Transverse colon (tissue), 4 donors: Measurements from ENCODE around the gene NCKAP5. TPM values are rescaled to one million over a fixed set of nuclear protein-coding genes. Genes with fewer than 3 reads are reported as not detected.

Experiments used
- DNase-seq: peaks from one replicate; pipeline ENCODE4 v3.0.0-alpha.2; 2019
- H3K27ac ChIP-seq, 4 donors: fragments of 200-600 bp; sonication (generic); 2 replicates each; pipeline ENCODE4 v1.5.1; 2016 to 2018; ENCODE audit warnings: inconsistent platforms in 4 of 4
- H3K27me3 ChIP-seq: fragments of 200-600 bp; sonication (generic); 2 replicates; pipeline ENCODE4 v1.5.1; 2017; ENCODE audit warnings: inconsistent platforms
- H3K36me3 ChIP-seq, 4 donors: fragments of 200-600 bp; sonication (generic); 2 replicates each; pipeline ENCODE4 v1.5.1; 2017 to 2019; ENCODE audit warnings: inconsistent platforms in 4 of 4
- H3K4me1 ChIP-seq, 4 donors: fragments of 200-600 bp; sonication (generic); 2 replicates each; pipeline ENCODE4 v1.5.1; 2017 to 2020; ENCODE audit warnings: inconsistent platforms in 4 of 4
- H3K4me3 ChIP-seq, 4 donors: fragments of 200-600 bp; sonication (generic); 1 replicate in 1 of 4; 2 replicates in 3 of 4; pipeline versions ENCODE4 v1.5.1 to v1.6.1; 2017 to 2019; ENCODE audit warnings: inconsistent platforms in 4 of 4
- H3K9me3 ChIP-seq, 2 donors: fragments of 200-600 bp; sonication (generic); 2 replicates each; pipeline ENCODE4 v1.5.1; 2017 to 2019; ENCODE audit warnings: inconsistent platforms in 2 of 2
- EP300 ChIP-seq: sonication (generic); formaldehyde crosslinking; IDR thresholded peaks from one replicate; pipeline ENCODE4 v1.6.1; 2017; ENCODE audit warnings: antibody characterized with exemption, low read depth
- POLR2A ChIP-seq: fragments of 450-650 bp; IDR thresholded peaks from one replicate; pipeline ENCODE4 v1.6.1; 2016; ENCODE audit warnings: antibody characterized with exemption, mild to moderate bottlenecking, moderate library complexity
- POLR2AphosphoS5 ChIP-seq, 3 donors: sonication (generic); formaldehyde crosslinking; IDR thresholded peaks; one replicate each; pipeline ENCODE4 v1.6.1; 2016; ENCODE audit warnings: antibody characterized with exemption in 3 of 3
- WGBS, 2 donors: methylation state at CpG; one replicate each; pipeline ENCODE4 v1.1.5; 2018; ENCODE audit warnings: low coverage in 1 of 2; 5-methylcytosine and 5-hydroxymethylcytosine counted together
- in situ Hi-C, 4 donors: fragments of 200-750 bp; cut with MboI; loops; one replicate each; pipeline versions ENCODE4 v1.15.0 to v1.15.1; 2017; ENCODE audit warnings: low sequenced_read_pairs in 3 of 4, low pct_ligation_motif_present in 1 of 4, low pct_unique_long_range_greater_than_20kb in 1 of 4
- intact Hi-C: fragments of 100-400 bp; cut with DNase I; formaldehyde crosslinking; loops from one replicate; pipeline ENCODE4 v1.15.1; 2023; ENCODE audit warnings: low total_unique reads
- total RNA-seq, 4 donors: library from RNA; depleted of rRNA; stranded (reverse); fragments of >200 nt; gene quantifications; one replicate each; pipeline ENCODE4 v1.1.0, GENCODE V29; 2016
- TF ChIP-seq, protein P1 (sequence below), 5 experiments: fragments of 200-600 bp in 3 of 5; fragments of 450-650 bp in 2 of 5; sonication (generic) in 3 of 5; IDR thresholded peaks; 1 replicate in 2 of 5; 2 replicates in 3 of 5; pipeline ENCODE4 v1.5.1; 2016 to 2017; ENCODE audit warnings: antibody characterized with exemption in 5 of 5, inconsistent platforms in 3 of 5, mild to moderate bottlenecking in 2 of 5, moderate library complexity in 1 of 5

The NCKAP5 gene
- total RNA-seq, 4 donors from 2014 or later = 1.1 to 10.9 (median 5.0) TPM

DNA sequence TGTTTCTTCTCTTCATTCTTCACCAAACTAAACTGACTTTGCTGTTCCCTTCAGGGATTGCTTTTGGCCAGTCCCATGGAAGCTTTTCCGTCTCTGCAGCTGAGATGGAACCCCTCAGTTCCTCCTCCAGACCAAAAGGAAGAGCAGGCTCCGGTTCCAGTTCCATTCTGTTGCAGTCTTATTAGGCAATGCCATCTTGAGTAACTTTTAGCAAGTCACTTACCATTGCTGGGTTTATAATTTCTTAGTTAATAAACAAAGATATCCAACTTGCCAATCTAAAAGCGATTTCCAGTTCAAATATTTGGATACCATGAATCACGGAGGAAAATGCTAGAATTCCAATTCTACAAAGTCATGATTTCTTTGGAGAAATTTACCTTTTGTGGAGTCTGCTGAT is 684.0 kb downstream of the NCKAP5 start:
- Histone ChIP-seq H3K9me3 (peaks cover 0 to 3% of the 10 kb centered on the region in 2 donors), H3K27me3 (no peaks in the 10 kb centered on the region), H3K4me3 (no peak overlapping the region), H3K27ac (no peak overlapping the region), H3K36me3 (no peaks in the 10 kb centered on the region), H3K4me1 (no peaks in the 10 kb centered on the region)
- in situ Hi-C loops (no loop called here), intact Hi-C loops (no loop called here)
- no peak for DNase-seq
- TF ChIP-seq POLR2AphosphoS5 (IDR thresholded peaks at IDR 0.05) (no peak), EP300 (no peak)
- WGBS, 2 donors = 60 to 75% methylated on average over 3 to 4 of the region's 4 CpGs

DNA sequence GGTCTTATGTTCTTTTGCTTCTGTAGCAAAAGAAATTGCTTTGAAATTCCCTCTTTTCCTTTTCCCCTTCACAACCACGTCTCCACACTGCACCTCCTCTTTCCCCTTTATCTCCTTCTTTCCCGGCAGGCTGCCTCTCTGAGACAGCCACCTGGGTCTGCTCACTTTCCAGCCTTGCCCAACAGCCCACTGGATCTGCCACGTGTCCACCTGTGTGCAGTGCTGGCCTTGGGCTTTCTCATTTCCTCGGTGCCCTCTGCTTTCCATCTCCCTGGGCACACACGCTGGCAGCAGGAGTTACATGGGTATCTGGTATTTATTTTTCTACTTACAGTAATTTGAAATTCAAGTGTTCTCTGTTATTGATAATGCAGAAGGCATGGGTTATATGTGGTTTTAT is 684.8 kb downstream of the NCKAP5 start:
- WGBS, 2 donors = 57 to 76% methylated on average over 1 to 5 of the region's 5 CpGs
- in situ Hi-C loops = no loop called here
- TF ChIP-seq EP300 (no peak), POLR2AphosphoS5 (IDR thresholded peaks at IDR 0.05) (no peak), POLR2A (no peak)
- TF ChIP-seq, protein P1, sequence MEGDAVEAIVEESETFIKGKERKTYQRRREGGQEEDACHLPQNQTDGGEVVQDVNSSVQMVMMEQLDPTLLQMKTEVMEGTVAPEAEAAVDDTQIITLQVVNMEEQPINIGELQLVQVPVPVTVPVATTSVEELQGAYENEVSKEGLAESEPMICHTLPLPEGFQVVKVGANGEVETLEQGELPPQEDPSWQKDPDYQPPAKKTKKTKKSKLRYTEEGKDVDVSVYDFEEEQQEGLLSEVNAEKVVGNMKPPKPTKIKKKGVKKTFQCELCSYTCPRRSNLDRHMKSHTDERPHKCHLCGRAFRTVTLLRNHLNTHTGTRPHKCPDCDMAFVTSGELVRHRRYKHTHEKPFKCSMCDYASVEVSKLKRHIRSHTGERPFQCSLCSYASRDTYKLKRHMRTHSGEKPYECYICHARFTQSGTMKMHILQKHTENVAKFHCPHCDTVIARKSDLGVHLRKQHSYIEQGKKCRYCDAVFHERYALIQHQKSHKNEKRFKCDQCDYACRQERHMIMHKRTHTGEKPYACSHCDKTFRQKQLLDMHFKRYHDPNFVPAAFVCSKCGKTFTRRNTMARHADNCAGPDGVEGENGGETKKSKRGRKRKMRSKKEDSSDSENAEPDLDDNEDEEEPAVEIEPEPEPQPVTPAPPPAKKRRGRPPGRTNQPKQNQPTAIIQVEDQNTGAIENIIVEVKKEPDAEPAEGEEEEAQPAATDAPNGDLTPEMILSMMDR (IDR thresholded peaks at IDR 0.05) = no peak
- intact Hi-C loops = no loop called here
- Histone ChIP-seq H3K36me3 (no peaks in the 10 kb centered on the region), H3K27ac (no peak overlapping the region), H3K4me1 (no peaks in the 10 kb centered on the region), H3K27me3 (no peaks in the 10 kb centered on the region), H3K9me3 (peaks cover 0 to 3% of the 10 kb centered on the region in 2 donors), H3K4me3 (no peak overlapping the region)
- no peak for DNase-seq

DNA sequence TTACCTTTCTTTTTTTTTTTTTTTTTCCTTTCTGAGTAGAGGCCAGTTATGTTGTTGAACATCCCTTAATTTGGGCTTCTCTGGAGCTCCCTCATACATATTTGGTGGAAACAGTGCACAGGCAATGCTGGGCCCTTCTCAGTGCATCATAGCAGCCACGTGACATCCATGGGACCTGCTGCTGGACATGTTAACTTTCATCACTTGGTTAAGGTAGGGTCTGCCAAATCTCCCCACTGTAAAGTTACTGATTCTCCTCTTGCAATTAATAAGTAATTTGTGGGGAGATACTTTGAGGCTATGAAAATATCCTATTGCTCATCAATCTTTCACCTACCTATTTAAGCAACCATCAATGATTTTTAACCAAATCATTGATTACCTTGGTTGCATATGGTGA is 686.7 kb downstream of the NCKAP5 start:
- intact Hi-C loops = no loop called here
- DNase-seq = no peak
- no peak for TF ChIP-seq POLR2AphosphoS5 (IDR thresholded peaks at IDR 0.05)
- TF ChIP-seq, protein P1 (IDR thresholded peaks at IDR 0.05) = no peak
- TF ChIP-seq POLR2A = no peak
- no peak for TF ChIP-seq EP300

DNA sequence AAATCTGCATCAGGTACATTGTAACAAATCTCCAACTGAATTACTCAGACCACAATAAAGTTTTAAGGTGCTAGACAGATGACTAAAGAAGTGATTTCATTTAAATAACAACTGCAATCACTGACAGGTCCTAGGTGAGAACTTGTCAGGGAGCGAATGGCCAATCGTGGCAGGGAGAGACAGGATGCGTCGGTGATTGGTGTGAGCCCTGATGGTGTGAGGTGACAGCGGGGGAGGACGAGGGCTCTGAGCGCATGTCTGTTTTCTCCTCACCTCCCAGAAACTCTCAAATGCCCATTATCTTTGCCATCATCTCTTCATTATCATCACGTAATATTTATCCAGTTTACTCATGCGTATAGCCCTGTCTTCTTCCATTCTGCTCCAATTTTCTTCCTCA is 690.3 kb downstream of the NCKAP5 start:
- in situ Hi-C loops = no loop called here
- Histone ChIP-seq H3K27me3 (no peaks in the 10 kb centered on the region), H3K4me3 (no peak overlapping the region), H3K9me3 (no peaks in the 10 kb centered on the region), H3K36me3 (no peaks in the 10 kb centered on the region), H3K27ac (no peak overlapping the region), H3K4me1 (no peaks in the 10 kb centered on the region)
- intact Hi-C loops = no loop called here
- 88 to 93% methylated on average over 9 of the region's 9 CpGs for WGBS, 2 donors
- DNase-seq = no peak
- no peak for TF ChIP-seq POLR2A
- no peak for TF ChIP-seq EP300
- TF ChIP-seq POLR2AphosphoS5 (IDR thresholded peaks at IDR 0.05) = no peak
- TF ChIP-seq, protein P1 (IDR thresholded peaks at IDR 0.05) = no peak

More for the DNA sequence above, 686.7 kb downstream of the NCKAP5 start:
- in situ Hi-C loops = no loop called here
- H3K4me3 ChIP-seq = no peak overlapping the region
- no peaks in the 10 kb centered on the region for H3K27me3 ChIP-seq
- peaks cover 0 to 3% of the 10 kb centered on the region in 2 donors for H3K9me3 ChIP-seq
- H3K36me3 ChIP-seq = no peaks in the 10 kb centered on the region
- 79% methylated on average over 1 of the region's 1 CpG; no CpG with 5 or more reads in 1 of the 2 donors for WGBS, 2 donors
- no peaks in the 10 kb centered on the region for H3K4me1 ChIP-seq
- H3K27ac ChIP-seq = no peak overlapping the region

DNA sequence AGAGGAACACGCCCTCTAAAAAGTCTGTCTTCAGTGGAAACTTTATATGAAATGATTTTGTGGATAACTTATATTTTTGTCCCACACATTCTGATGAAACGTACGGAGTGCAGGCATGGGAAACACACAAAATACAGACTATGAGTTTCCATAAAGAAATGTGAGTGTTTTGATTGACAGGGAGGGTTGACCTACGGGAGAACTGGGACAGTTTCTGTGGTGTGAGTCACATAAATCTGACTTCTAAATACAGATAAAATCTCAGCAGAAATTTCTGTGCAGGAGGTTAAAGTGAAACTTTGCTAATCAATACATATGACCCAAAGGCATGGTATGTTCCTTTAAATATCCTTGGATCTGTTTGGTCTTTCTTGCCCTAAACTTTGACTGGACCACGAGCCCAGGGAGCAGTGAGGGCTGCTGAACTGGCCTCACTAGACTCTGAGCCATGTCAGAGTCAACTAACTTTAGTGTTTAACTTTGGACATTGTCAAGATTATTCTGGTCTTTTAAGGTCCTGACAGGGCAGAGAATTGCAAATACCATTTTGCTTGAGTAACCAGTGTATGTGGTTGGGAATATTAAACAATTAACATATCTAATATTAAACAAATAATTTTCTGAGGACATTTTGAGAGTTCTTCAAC is 691.4 kb downstream of the NCKAP5 start:
- no peaks in the 10 kb centered on the region for H3K36me3 ChIP-seq
- intact Hi-C loops (no loop called here), in situ Hi-C loops (no loop called here)
- H3K27ac ChIP-seq = no peak overlapping the region
- H3K4me1 ChIP-seq = no peaks in the 10 kb centered on the region
- no peaks in the 10 kb centered on the region for H3K9me3 ChIP-seq
- no peak overlapping the region for H3K4me3 ChIP-seq
- DNase-seq = no peak
- 77 to 83% methylated on average over 5 of the region's 5 CpGs for WGBS, 2 donors
- H3K27me3 ChIP-seq = no peaks in the 10 kb centered on the region
- TF ChIP-seq, protein P1 (IDR thresholded peaks at IDR 0.05) = no peak
- TF ChIP-seq POLR2A = no peak
- TF ChIP-seq POLR2AphosphoS5 (IDR thresholded peaks at IDR 0.05) = no peak
- TF ChIP-seq EP300 = no peak
